Measurements from ENCODE around the gene RMP24.

RMP24 gene

DNA sequence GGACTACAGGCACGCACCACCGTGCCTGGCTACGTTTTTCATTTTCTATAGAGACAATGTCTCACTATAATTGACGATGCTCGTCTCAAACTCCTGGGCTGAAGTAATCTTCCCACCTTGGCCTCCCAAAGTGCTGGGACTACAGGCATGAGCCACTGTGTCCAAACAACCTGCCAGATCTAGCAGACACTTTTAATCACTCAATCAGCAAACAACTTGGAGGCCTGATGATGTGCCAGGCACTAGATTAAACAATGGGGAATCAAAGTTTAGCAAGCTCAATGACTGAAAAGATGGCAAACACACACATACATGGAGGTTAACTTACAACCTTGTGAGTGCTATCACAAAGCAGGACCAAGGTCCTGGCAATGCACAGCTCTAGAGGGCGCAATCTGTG, 29.8 kb upstream of the RMP24 start:
- no peaks in the 10 kb centered on the region for H3K4me1 ChIP-seq
- intact Hi-C loops (cut with DNase I; ENCODE audit: low total_unique reads), result loop anchor here (10.0 kb wide), 1 partner anchor 188 kb away; no protein-coding TSS in a partner anchor
- WGBS, 2 donors (ENCODE audit: low coverage in 1 of 2), result 93% methylated on average over 6 of the region's 6 CpGs; no CpG with 5 or more reads in 1 of the 2 donors
- in situ Hi-C loops (cut with MboI; ENCODE audit: low pct_ligation_motif_present in 1 of 4, low pct_unique_long_range_greater_than_20kb in 1 of 4, low sequenced_read_pairs in 3 of 4), result loop anchor here in 2 of 4 donors (25.0 kb wide), 2 partner anchors 180 to 555 kb away; partner anchors contain the start of gene ZNF396 (in 1 of the 2)
- H3K27me3 ChIP-seq, result no peaks in the 10 kb centered on the region
- no peaks in the 10 kb centered on the region for H3K36me3 ChIP-seq
- no peaks in the 10 kb centered on the region for H3K9me3 ChIP-seq
- no peak for DNase-seq
- no peak for TF ChIP-seq EP300 (IDR thresholded peaks at IDR 0.05; ENCODE audit: low read depth)
- TF ChIP-seq, protein P1, sequence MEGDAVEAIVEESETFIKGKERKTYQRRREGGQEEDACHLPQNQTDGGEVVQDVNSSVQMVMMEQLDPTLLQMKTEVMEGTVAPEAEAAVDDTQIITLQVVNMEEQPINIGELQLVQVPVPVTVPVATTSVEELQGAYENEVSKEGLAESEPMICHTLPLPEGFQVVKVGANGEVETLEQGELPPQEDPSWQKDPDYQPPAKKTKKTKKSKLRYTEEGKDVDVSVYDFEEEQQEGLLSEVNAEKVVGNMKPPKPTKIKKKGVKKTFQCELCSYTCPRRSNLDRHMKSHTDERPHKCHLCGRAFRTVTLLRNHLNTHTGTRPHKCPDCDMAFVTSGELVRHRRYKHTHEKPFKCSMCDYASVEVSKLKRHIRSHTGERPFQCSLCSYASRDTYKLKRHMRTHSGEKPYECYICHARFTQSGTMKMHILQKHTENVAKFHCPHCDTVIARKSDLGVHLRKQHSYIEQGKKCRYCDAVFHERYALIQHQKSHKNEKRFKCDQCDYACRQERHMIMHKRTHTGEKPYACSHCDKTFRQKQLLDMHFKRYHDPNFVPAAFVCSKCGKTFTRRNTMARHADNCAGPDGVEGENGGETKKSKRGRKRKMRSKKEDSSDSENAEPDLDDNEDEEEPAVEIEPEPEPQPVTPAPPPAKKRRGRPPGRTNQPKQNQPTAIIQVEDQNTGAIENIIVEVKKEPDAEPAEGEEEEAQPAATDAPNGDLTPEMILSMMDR (IDR thresholded peaks at IDR 0.05), result no peak
- TF ChIP-seq POLR2AphosphoS5 (IDR thresholded peaks at IDR 0.05), result no peak
- TF ChIP-seq POLR2A (IDR thresholded peaks at IDR 0.05), result no peak
- no peak overlapping the region for H3K4me3 ChIP-seq
- H3K27ac ChIP-seq, result no peak overlapping the region

DNA sequence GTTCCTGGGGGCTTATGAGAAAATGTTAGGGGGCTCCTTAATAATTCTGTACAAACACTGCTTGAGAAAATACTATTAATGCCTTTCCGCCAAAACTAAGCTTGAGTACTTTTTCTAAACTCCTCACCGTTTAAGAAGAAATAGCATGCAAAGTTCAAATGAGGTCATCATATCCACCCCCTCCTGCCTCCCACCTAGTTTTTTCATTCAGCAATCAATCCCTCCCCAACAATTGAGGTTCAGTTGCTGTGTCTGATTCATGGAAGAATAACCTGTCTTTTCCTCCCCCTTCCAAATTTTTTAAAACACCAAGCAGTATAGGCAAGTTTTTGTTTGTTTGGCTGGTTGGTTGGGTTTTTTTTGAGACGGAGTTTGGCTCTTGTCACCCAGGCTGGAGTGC, 24.4 kb upstream of the RMP24 start:
- Histone ChIP-seq H3K27ac (no peak overlapping the region), H3K36me3 (no peaks in the 10 kb centered on the region), H3K4me1 (peaks cover 3 to 5% (median 4%) of the 10 kb centered on the region in 4 donors), H3K27me3 (peaks cover 5% of the 10 kb centered on the region), H3K9me3 (no peaks in the 10 kb centered on the region), H3K4me3 (no peak overlapping the region)
- WGBS, 2 donors (ENCODE audit: low coverage in 1 of 2), result 67 to 85% methylated on average over 3 of the region's 3 CpGs
- intact Hi-C loops (cut with DNase I; ENCODE audit: low total_unique reads), result loop anchor here (10.0 kb wide), 1 partner anchor 193 kb away; no protein-coding TSS in a partner anchor
- TF ChIP-seq, protein P1 (IDR thresholded peaks at IDR 0.05), result no peak
- TF ChIP-seq POLR2AphosphoS5 (IDR thresholded peaks at IDR 0.05) (no peak), POLR2A (IDR thresholded peaks at IDR 0.05) (no peak), EP300 (IDR thresholded peaks at IDR 0.05; ENCODE audit: low read depth) (no peak)
- in situ Hi-C loops (cut with MboI; ENCODE audit: low pct_ligation_motif_present in 1 of 4, low pct_unique_long_range_greater_than_20kb in 1 of 4, low sequenced_read_pairs in 3 of 4), result loop anchor here in 2 of 4 donors (25.0 kb wide), 2 partner anchors 186 to 561 kb away; partner anchors contain the start of gene ZNF396 (in 1 of the 2)
- no peak for DNase-seq

DNA sequence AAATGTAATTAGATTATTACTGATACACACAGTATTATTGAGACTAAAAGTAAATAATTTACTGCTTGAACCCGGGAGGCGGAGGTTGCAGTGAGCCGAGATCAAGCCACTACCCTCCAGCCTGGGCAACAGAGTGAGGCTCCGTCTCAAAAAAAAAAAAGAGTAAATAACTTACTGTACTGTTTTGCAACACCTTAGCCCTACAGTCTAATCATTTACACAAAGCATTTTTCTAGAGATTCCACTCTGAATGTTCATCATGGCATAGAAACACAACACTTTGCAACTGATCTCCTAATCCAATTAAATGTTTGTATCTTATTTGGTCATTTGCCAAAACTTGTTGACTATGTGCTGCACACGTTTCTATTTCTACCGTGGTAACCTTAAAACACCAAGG, 23.4 kb upstream of the RMP24 start:
- H3K27me3 ChIP-seq, result peaks cover 5% of the 10 kb centered on the region
- 45 to 72% methylated on average over 5 to 6 of the region's 6 CpGs for WGBS, 2 donors (ENCODE audit: low coverage in 1 of 2)
- intact Hi-C loops (cut with DNase I; ENCODE audit: low total_unique reads) (loop anchor here (10.0 kb wide), 1 partner anchor 194 kb away; no protein-coding TSS in a partner anchor), in situ Hi-C loops (cut with MboI; ENCODE audit: low pct_ligation_motif_present in 1 of 4, low pct_unique_long_range_greater_than_20kb in 1 of 4, low sequenced_read_pairs in 3 of 4) (loop anchor here in 2 of 4 donors (25.0 kb wide), 2 partner anchors 187 to 562 kb away; partner anchors contain the start of gene ZNF396 (in 1 of the 2))
- no peak for DNase-seq
- no peaks in the 10 kb centered on the region for H3K9me3 ChIP-seq
- H3K4me3 ChIP-seq, result no peak overlapping the region
- no peak overlapping the region for H3K27ac ChIP-seq
- H3K4me1 ChIP-seq, result peaks cover 3 to 5% (median 4%) of the 10 kb centered on the region in 4 donors
- H3K36me3 ChIP-seq, result no peaks in the 10 kb centered on the region
- TF ChIP-seq POLR2AphosphoS5 (IDR thresholded peaks at IDR 0.05), result no peak
- no peak for TF ChIP-seq EP300 (IDR thresholded peaks at IDR 0.05; ENCODE audit: low read depth)
- no peak for TF ChIP-seq POLR2A (IDR thresholded peaks at IDR 0.05)
- TF ChIP-seq, protein P1 (IDR thresholded peaks at IDR 0.05), result no peak

DNA sequence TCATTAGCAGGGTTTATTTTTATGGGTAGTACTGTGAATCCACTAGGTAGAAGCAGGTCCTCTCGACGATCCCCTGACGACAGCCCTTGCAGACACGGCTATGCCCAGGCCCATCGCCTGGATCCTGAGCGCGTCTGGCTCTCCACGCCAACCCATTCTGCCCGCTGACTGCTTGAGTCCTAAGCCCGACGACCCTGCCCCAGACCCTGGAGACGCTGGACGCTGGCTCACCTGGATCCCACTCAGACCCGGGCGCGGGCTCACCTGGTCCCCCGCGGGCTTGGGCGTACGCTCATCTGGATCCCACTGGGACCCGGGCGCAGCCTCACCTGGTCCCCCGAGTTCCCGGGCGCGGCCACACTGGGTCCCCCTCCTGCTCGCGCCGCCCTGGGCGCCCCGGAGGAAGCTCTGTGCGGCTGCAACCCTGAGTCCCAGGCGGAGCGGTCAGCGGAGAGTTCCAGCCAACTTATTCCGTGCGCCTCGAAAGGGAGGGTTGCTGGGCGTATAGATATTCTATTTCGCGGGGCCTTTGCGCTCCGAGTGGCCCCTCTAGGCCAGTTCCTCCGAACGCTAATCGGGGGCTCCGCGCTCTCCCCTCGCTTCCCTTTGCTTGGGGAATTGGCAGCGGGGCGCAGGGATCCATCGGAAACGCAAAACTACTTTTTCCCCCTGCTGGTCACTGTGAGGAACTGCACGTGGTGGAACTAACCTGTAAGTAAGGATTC, 22.4 kb upstream of the RMP24 start:
- intact Hi-C loops (cut with DNase I; ENCODE audit: low total_unique reads), result loop anchor here (10.0 kb wide), 2 partner anchors 195 to 565 kb away; no protein-coding TSS in a partner anchor
- H3K36me3 ChIP-seq, result no peaks in the 10 kb centered on the region
- 0 to 11% methylated on average over 6 to 50 of the region's 54 CpGs for WGBS, 2 donors (ENCODE audit: low coverage in 1 of 2)
- H3K27ac ChIP-seq, result no peak overlapping the region
- in situ Hi-C loops (cut with MboI; ENCODE audit: low pct_ligation_motif_present in 1 of 4, low pct_unique_long_range_greater_than_20kb in 1 of 4, low sequenced_read_pairs in 3 of 4), result loop anchor here (5.0 to 25.0 kb wide), 4 partner anchors 188 to 563 kb away; partner anchors contain the start of gene ZNF396 (in 4 of the 4)
- TF ChIP-seq, protein P1 (IDR thresholded peaks at IDR 0.05), result peak; percentile 87 to 98 (median 94)
- TF ChIP-seq POLR2AphosphoS5 (IDR thresholded peaks at IDR 0.05) (no peak), EP300 (IDR thresholded peaks at IDR 0.05; ENCODE audit: low read depth) (no peak)
- peaks cover 3 to 5% (median 4%) of the 10 kb centered on the region in 4 donors for H3K4me1 ChIP-seq
- no peaks in the 10 kb centered on the region for H3K9me3 ChIP-seq
- H3K4me3 ChIP-seq, result peak overlapping the region; percentile 33 to 61 (median 43)
- peak; percentile 42 for DNase-seq
- peaks cover 5% of the 10 kb centered on the region for H3K27me3 ChIP-seq
